Activated naive CD8-positive, alpha-beta T cell treated with anti-CD3 and anti-CD28 coated beads for 36 hours (primary cell): ENCODE results near the gene ACE. TPM values are rescaled to one million over a fixed set of nuclear protein-coding genes. Genes with fewer than 3 reads are reported as not detected.

Source experiments
- DNase-seq: peaks from one replicate; pipeline ENCODE4 v3.0.0; 2021
- H3K27ac Mint-ChIP-seq: one replicate; pipeline ENCODE4 v1.8.0; 2022; ENCODE audit warnings: mild to moderate bottlenecking, moderate library complexity, mixed read lengths
- H3K27me3 Mint-ChIP-seq: one replicate; pipeline ENCODE4 v1.8.0; 2022; ENCODE audit warnings: mild to moderate bottlenecking, mixed read lengths
- H3K36me3 Mint-ChIP-seq: one replicate; pipeline ENCODE4 v1.8.0; 2021; ENCODE audit warnings: mild to moderate bottlenecking, mixed read lengths
- H3K4me1 Mint-ChIP-seq: one replicate; pipeline ENCODE4 v1.8.0; 2021; ENCODE audit warnings: mixed read lengths
- H3K4me3 Mint-ChIP-seq: one replicate; pipeline ENCODE4 v1.8.0; 2022; ENCODE audit warnings: mild to moderate bottlenecking, moderate library complexity, mixed read lengths
- H3K9me3 Mint-ChIP-seq: one replicate; pipeline ENCODE4 v1.8.0; 2022; ENCODE audit warnings: mixed read lengths
- total RNA-seq, 2 experiments: library from RNA; stranded (reverse); gene quantifications; one replicate each; pipeline ENCODE4 v1.2.3, GENCODE V29; 2021

The ACE gene
- total RNA-seq, 2 experiments from 2014 or later: not detected

DNA sequence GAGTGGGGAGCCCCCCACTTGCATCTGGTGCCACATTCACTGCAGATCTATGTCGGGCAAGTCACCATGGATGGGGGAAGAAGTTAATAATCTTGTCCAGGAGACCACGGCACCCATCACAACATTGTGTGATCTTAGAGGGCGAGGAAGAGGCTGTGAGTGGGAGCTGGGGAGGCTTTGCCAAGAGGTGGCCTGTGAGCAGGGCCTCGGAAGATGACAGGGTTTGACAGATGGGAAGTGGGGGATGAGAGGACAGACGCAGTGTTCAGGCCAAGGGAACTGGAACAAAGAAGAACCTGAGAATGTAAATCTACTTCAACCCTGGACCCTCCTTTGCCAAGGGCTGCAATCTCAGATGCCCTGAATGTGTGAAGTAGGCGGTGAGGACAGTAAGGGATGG, 12.4 kb downstream of the ACE start:
- Mint-ChIP-seq H3K36me3 (no peaks in the 10 kb centered on the region), H3K27ac (no peak overlapping the region), H3K9me3 (no peaks in the 10 kb centered on the region), H3K4me3 (no peak overlapping the region), H3K27me3 (no peaks in the 10 kb centered on the region), H3K4me1 (no peaks in the 10 kb centered on the region)
- no peak for DNase-seq

DNA sequence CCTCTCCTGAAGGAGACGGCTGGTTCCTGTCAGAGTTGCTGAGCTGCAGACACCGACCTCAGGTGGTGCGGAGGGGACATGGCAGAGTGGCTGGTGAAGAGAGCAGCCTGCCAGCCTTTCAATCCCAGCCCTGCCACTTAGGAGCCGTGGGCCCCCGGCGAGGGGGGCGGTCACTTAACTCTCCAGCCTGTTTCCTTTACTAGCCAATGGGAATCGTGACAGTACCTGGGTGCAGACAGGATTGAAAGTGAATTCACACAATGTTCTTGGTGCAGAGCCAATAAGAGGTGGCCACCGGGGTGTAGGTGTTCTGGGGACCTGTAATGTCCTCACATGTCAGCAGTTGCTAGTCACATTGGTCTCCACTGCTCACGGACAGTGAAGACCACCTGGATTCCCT, 13.5 kb downstream of the ACE start:
- Mint-ChIP-seq H3K27ac (no peak overlapping the region), H3K36me3 (no peaks in the 10 kb centered on the region), H3K9me3 (no peaks in the 10 kb centered on the region), H3K4me1 (no peaks in the 10 kb centered on the region), H3K27me3 (no peaks in the 10 kb centered on the region), H3K4me3 (no peak overlapping the region)
- no peak for DNase-seq

DNA sequence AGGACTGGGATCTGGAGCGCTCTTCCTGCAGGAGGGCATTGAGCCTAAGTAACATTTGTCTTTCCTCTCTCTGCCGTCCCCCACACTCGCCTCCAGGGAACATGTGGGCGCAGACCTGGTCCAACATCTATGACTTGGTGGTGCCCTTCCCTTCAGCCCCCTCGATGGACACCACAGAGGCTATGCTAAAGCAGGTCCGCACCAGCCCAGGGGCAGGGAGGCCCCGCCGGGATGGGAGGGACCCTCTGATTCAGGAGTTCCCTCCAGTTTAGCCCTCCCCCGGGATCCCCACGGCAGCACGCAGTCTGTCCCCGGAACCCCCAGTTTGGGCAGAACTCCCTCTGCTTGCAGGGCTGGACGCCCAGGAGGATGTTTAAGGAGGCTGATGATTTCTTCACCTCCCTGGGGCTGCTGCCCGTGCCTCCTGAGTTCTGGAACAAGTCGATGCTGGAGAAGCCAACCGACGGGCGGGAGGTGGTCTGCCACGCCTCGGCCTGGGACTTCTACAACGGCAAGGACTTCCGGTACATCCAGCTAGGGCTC, 14.1 kb downstream of the ACE start:
- Mint-ChIP-seq H3K4me3 (no peak overlapping the region), H3K4me1 (no peaks in the 10 kb centered on the region), H3K27me3 (no peaks in the 10 kb centered on the region), H3K36me3 (no peaks in the 10 kb centered on the region), H3K9me3 (no peaks in the 10 kb centered on the region), H3K27ac (no peak overlapping the region)
- no peak for DNase-seq

DNA sequence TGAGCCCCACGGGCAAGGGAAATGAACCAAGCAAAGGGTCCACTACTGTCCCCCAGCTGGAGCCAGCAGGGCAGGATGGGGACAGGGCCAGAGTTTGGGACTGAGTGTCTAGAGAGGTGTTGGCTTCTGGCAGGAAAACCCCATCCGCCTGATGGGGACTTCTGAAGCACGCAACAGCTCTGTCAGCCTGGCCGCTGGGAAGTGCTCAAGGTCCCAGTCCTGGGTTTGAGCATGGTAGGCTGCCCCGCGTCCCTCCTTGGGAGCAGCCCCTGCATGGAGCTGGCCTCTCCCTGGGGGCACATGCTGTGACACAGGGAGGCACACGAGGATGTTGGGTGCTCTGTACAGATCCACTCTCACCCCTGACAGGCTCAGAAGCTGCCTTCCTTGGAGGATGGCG, 14.6 kb downstream of the ACE start:
- Mint-ChIP-seq H3K27me3 (no peaks in the 10 kb centered on the region), H3K27ac (no peak overlapping the region), H3K4me1 (no peaks in the 10 kb centered on the region), H3K36me3 (no peaks in the 10 kb centered on the region), H3K4me3 (no peak overlapping the region), H3K9me3 (no peaks in the 10 kb centered on the region)
- DNase-seq: no peak

DNA sequence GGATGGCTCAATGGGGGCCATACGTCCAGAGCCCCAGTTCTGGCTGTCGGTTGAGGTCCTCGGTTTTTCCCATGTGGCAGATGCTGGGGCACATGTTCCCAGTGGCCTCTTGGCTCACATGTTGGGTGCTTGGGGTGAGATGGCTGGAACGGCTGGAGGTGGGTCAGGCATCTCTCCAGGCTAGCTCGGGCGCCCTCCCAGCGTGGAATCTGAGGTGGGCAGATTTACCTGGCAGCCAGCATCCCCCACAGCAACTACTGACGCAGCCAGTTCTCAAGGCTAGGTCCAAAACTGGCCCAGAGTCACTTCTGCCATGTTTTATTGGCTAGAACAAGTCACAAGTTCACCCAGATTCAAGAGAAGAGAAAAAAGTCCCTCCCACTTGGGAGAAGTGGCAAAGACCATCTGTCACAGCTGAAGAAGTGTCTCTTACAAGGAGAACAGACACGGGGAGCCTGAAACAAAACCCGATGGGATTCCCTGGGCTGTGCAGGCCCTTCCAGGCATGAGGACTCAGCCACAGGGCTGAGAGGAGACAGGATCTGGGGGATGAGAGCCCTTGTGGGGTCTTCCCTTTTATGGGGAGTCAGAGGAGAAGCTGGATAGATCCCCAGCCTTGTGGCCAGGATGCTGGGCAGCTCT, 15.2 kb downstream of the ACE start:
- Mint-ChIP-seq H3K27me3 (no peaks in the 10 kb centered on the region), H3K4me3 (no peak overlapping the region), H3K9me3 (no peaks in the 10 kb centered on the region), H3K4me1 (no peaks in the 10 kb centered on the region), H3K36me3 (no peaks in the 10 kb centered on the region), H3K27ac (no peak overlapping the region)
- no peak for DNase-seq

DNA sequence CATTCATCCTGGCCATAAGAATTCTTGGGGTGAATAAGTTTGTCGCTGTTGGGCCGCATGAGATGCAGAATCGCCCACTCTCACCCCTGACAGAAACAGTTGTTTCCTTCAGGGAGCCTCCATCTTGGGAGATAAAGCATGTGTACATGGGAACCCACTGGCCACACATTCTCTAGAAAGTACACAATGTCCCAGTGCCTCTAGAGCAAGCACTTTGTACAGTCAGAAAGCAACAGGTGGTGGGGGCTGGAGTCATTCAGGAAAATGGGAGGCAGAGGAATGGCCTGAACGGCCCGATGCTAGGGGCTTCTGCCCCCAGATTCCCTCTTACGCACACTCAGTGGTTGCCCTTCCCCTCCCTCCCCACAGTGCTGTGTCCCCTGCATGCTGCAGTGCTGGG, 16.1 kb downstream of the ACE start:
- H3K9me3 Mint-ChIP-seq: no peaks in the 10 kb centered on the region
- no peak overlapping the region for H3K27ac Mint-ChIP-seq
- no peaks in the 10 kb centered on the region for H3K4me1 Mint-ChIP-seq
- H3K4me3 Mint-ChIP-seq: no peak overlapping the region
- no peaks in the 10 kb centered on the region for H3K27me3 Mint-ChIP-seq
- H3K36me3 Mint-ChIP-seq: no peaks in the 10 kb centered on the region
- no peak for DNase-seq

DNA sequence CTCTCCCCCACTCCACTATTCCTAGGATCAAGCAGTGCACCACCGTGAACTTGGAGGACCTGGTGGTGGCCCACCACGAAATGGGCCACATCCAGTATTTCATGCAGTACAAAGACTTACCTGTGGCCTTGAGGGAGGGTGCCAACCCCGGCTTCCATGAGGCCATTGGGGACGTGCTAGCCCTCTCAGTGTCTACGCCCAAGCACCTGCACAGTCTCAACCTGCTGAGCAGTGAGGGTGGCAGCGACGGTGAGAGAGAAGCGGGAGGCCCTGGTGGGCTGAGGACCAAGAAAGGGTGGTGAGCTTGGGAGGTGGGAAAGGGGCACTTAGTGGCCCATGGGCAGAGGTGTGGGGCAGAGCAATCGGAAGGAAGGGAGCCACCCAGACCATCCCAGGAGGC, 16.6 kb downstream of the ACE start:
- Mint-ChIP-seq H3K27ac (no peak overlapping the region), H3K36me3 (no peaks in the 10 kb centered on the region), H3K4me3 (no peak overlapping the region), H3K9me3 (no peaks in the 10 kb centered on the region), H3K27me3 (no peaks in the 10 kb centered on the region), H3K4me1 (no peaks in the 10 kb centered on the region)
- no peak for DNase-seq

DNA sequence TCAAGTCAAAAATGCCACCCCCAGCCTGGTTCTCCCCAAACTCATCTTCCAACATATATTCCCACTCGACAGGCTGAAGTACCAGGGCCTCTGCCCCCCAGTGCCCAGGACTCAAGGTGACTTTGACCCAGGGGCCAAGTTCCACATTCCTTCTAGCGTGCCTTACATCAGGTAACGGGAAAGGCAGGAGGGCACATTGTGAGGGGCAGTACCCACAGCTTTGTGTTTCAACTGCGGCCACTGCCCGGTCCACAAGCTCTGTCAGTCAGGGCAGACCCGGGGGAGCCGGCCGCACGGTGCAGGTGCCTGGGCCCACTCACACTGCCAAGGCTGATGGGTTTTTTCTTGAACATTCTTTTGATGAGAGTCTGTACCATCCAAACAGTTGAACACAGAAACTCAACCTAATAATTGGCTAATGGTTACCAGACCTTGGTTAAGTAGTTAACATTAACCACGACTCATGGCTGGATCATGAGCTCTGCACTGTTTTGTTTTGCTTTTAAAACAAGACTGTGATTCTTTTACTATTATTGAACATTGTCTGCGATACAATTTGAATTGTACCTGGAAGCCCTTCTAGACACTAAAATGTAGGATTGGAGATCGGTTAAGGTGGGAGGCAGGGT, 17.6 kb downstream of the ACE start:
- H3K4me3 Mint-ChIP-seq: no peak overlapping the region
- no peak for DNase-seq
- H3K9me3 Mint-ChIP-seq: no peaks in the 10 kb centered on the region
- no peak overlapping the region for H3K27ac Mint-ChIP-seq
- no peaks in the 10 kb centered on the region for H3K27me3 Mint-ChIP-seq
- no peaks in the 10 kb centered on the region for H3K4me1 Mint-ChIP-seq
- H3K36me3 Mint-ChIP-seq: no peaks in the 10 kb centered on the region

DNA sequence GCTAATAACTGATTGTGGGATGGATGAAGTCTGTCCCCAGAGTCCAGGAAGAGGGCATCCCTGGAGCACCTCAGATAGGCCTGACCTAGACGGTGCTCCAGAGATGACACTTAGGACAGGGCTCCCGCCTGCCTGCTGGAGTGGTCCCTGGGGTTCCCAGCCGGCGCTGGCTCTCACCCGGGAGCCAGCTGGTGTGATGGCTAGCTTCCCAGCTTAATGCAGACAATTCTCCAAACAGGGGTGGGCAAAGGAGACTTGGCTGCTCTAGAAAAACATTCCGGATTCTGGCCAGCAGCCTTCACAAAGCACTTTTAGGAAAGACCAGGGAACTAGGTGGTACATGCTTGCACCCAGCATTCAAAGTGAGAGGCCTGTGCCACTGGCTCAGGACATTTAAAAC, 18.6 kb downstream of the ACE start:
- DNase-seq: no peak
- no peaks in the 10 kb centered on the region for H3K36me3 Mint-ChIP-seq

DNA sequence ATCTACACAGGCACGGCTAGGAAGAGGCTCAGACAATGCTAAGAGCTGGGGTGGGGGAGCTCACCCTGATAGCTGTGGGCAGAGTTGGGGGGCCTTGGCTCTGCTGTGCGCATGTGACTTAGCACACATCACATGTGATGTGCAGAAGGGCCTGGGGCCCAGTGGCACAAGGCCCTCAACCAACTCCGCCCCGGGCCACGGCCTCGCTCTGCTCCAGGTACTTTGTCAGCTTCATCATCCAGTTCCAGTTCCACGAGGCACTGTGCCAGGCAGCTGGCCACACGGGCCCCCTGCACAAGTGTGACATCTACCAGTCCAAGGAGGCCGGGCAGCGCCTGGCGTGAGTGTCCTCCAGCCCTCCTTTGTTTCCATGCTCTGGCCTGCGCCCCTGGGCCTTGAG, 19.3 kb downstream of the ACE start:
- H3K36me3 Mint-ChIP-seq: no peaks in the 10 kb centered on the region

More for the DNA sequence above, 18.6 kb downstream of the ACE start:
- no peak overlapping the region for H3K4me3 Mint-ChIP-seq
- no peaks in the 10 kb centered on the region for H3K4me1 Mint-ChIP-seq
- peaks cover under 1% of the 10 kb centered on the region for H3K27me3 Mint-ChIP-seq
- no peak overlapping the region for H3K27ac Mint-ChIP-seq
- H3K9me3 Mint-ChIP-seq: no peaks in the 10 kb centered on the region

DNA sequence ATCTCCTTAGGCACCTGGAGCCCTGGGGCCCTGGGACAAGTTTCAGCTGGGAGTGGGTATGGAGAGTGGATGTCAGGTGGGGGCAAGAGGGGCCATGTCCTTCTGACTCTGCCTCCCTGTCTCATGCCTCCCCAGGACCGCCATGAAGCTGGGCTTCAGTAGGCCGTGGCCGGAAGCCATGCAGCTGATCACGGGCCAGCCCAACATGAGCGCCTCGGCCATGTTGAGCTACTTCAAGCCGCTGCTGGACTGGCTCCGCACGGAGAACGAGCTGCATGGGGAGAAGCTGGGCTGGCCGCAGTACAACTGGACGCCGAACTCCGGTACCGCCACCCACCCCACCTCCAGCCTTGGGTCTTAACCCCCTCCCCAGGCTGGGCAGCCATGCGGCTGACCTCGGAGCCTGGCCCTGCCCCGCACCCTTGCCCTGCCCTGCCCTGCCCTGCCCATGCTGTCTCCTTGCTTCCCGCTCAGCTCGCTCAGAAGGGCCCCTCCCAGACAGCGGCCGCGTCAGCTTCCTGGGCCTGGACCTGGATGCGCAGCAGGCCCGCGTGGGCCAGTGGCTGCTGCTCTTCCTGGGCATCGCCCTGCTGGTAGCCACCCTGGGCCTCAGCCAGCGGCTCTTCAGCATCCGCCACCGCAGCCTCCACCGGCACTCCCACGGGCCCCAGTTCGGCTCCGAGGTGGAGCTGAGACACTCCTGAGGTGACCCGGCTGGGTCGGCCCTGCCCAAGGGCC, 20.0 kb downstream of the ACE start:
- Mint-ChIP-seq H3K9me3 (no peaks in the 10 kb centered on the region), H3K27me3 (peaks cover 10% of the 10 kb centered on the region), H3K4me3 (no peak overlapping the region), H3K27ac (no peak overlapping the region), H3K36me3 (no peaks in the 10 kb centered on the region), H3K4me1 (no peaks in the 10 kb centered on the region)
- DNase-seq: no peak

More for the DNA sequence above, 19.3 kb downstream of the ACE start:
- H3K9me3 Mint-ChIP-seq: no peaks in the 10 kb centered on the region
- H3K4me3 Mint-ChIP-seq: no peak overlapping the region
- no peaks in the 10 kb centered on the region for H3K4me1 Mint-ChIP-seq
- peaks cover 6% of the 10 kb centered on the region for H3K27me3 Mint-ChIP-seq
- DNase-seq: no peak
- no peak overlapping the region for H3K27ac Mint-ChIP-seq

DNA sequence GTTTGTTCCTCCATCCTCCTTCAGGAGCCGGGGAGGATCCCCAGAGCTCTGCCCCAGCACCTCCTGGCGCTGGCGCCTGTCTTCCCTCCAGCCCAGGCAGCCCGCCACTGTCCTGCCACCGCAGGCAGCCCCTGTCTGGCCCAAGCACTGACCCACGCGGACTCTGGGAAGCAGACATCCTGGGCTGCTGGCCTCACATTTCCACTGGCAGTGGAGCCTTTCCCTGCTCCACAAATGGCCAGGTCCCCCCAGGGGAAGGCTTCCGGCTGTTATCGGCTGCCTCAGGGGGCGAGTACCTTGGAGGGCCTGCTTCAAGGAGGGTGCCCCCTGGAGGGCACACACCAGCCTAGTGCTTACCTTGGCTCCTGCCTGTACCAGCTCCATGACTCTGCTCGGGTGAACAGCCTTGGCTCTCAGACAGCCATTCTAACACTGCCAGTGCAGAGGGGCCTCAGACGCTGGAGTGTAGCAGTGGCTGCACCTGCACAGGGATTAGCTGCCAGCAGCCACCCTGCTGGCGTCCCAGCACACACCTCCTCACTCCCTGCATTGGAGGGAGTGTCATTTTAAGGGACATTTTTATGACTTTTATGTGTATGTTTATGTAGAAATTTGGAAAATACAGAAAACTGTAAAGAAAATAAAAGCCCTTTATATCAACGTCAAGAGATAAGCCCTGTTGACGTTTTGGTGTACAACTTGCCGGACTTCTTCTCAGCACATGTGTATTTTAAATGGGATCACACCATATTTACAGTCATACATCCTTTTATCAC, 21.0 kb downstream of the ACE start:
- H3K4me3 Mint-ChIP-seq: no peak overlapping the region
- H3K4me1 Mint-ChIP-seq: no peaks in the 10 kb centered on the region
- H3K9me3 Mint-ChIP-seq: no peaks in the 10 kb centered on the region
- no peak for DNase-seq
- no peak overlapping the region for H3K27ac Mint-ChIP-seq
- H3K36me3 Mint-ChIP-seq: no peaks in the 10 kb centered on the region
- H3K27me3 Mint-ChIP-seq: peaks cover 10% of the 10 kb centered on the region

DNA sequence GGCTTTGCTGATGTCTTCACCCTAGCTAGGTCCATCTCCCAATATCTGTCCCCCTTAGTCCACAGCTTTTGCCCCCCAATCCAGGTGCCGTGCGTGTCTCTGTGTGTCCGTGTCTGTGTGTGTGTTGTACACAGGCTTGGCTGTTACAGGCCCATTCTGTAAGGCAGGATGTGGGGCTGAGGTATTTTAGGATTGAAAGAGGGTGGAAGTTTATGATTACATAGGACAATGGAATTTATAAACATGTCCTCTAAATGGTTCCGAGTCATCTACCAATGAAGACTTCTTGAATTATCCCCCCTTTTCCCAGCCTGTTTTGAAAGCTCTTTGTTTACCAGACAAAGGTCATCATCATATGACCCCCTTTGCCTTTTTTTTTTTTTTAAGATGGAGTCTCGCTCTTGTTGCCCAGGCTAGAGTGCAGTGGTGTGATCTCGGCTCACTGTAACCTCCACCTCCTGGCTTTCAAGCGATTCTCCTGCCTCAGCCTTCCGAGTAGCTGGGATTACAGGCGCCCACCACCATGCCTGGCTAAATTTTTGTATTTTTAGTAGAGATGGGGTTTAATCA, 21.9 kb downstream of the ACE start:
- Mint-ChIP-seq H3K4me3 (no peak overlapping the region), H3K27me3 (peaks cover 10% of the 10 kb centered on the region), H3K4me1 (no peaks in the 10 kb centered on the region), H3K9me3 (no peaks in the 10 kb centered on the region), H3K27ac (no peak overlapping the region), H3K36me3 (no peaks in the 10 kb centered on the region)
- no peak for DNase-seq

DNA sequence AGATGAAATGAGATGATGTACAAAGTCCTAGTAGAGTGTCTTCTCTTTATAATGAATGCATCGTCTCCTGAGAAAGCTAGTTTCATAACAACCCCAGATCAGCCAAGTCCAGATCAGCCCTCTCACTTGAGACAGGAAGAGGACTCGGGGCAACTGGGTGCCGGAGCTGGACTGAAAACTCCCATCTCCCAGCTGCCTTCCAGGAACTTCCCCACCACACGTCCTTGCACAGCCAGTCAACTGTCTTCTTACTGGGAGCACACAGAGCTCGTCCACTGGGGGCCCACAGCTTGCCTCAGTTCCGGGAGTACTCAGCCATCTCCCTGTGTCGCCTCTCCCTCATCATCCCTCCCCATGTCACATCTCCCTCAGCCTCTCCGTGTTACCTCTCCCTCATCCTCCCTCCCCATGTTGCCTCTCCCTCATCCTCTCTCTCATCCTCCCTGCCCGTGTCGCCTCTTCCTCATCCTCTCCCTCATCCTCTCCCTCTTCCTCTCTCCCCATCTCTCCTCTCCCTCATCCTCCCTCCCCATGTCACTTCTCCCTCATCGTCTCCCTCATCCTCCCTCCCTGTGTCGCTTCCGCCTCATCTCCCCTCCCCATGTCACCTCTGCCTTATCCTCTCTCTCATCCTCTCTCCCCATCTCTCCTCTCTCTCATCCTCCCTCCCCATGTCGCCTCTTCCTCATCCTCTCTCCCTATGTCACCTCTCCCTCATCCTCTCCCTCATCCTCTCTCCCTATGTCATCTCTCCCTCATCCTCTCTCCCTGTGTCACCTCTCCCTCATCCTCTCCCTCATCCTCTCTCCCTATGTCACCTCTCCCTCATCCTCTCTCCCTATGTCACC, 23.9 kb downstream of the ACE start:
- no peaks in the 10 kb centered on the region for H3K4me1 Mint-ChIP-seq
- H3K4me3 Mint-ChIP-seq: no peak overlapping the region
- H3K27ac Mint-ChIP-seq: no peak overlapping the region
- H3K27me3 Mint-ChIP-seq: peaks cover 15% of the 10 kb centered on the region
- DNase-seq: no peak
- peaks cover 3% of the 10 kb centered on the region for H3K9me3 Mint-ChIP-seq
- H3K36me3 Mint-ChIP-seq: no peaks in the 10 kb centered on the region
